AG08395 (cell line): ENCODE data around the gene STARD4.

Source experiments
- DNase-seq: peaks from one replicate; pipeline ENCODE4 v3.0.0; 2012; ENCODE audit warnings: mixed read lengths, low spot score

Gene STARD4, protein sequence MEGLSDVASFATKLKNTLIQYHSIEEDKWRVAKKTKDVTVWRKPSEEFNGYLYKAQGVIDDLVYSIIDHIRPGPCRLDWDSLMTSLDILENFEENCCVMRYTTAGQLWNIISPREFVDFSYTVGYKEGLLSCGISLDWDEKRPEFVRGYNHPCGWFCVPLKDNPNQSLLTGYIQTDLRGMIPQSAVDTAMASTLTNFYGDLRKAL

DNA sequence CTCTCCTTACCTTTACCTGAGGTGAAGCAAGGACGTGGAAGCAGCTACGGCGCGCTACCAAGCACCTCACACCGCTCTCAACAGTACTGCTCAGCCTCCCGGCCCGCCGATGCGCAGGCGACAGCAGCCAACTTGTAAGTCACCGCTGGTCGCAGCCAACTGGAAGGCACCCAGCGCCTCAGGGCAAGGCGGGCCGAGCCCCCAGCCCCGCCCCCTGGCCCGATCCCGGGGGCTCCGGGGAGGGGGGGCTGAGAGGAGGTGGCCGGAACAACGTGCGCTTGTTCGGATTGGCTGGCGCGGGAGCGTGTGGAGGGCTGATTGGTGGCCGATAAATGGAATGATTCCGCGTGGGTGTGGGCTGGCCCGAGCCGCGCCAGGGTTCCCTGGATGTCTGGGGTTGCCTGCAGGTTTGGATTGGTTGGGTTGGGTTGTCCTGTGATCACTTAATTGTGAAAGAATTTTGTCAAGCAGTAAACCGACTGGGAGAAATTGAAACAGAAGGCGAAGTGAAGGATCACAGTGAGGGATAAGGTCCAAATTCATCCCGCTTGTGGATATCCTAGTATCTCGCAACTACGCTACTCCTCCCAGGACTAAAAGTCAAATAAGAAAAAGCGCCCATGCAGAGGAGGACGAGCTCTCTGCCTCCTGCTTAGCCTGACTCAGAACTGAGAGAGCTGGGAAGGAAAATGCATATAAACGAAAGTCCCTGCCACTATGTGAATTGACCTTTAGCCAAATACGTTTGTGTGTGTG, at the start of gene STARD4:
TSS of gene STARD4 (minus strand) at position 161 of the 756 bp plus-strand sequence. CDS start 5,102 bp downstream, outside the sequence.
- DNase-seq, result peak; percentile 96

DNA sequence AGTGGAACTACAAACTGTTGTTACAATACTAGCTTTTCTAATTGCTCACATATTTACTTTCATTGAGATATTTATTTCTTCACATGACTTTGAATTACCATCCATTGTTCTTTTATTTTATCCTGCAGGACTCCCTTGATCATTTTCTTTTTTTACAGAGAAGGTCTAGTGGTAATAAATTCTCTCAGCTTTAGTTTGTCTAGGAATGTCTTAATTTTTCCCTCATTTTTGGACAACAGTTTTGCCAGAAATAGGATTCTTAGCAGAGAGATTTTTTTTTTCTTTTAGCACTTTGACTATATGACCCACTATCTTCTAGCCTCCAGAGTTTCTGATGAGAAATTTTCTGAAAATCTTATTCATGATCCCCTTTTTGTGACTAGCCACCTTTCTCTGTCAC, 47.3 kb upstream of the STARD4 start:
- no peak for DNase-seq

DNA sequence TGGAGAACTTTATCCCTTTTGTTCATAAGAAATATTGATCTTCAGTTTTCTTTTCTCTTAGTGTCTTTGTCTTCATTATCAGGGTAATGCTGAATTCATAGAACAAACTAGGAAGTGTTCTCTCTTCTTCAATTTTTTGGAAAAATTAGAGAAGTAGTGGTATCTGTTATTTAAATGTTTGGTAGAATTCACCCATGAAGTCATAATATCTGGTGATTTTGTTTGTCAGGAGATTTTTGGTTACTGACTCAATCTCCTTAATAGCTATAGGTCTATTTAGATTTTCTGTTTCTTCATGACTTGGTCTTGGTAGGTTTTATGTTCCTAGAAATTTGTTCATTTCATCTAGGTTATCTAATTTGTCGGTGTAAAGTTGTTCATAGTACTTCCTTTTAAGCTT, 45.4 kb upstream of the STARD4 start:
- no peak for DNase-seq

DNA sequence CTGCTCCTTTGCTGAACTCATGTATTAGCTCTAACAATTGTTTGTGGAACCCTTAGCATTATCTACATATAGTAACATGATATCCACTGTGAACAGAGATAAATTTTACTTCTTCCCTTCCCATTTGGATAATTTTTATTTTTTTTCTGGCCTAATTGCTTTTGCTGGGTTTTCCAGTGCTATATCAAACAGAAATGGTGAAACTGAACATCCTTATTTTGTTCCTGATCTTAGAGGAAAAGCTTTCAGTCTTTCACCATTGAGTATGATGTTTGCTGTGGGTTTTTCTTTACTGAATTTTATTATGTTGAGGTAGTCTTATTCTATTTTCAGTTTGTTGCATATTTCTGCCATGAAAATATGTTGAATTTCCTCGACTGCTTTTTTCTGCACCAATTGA, 44.8 kb upstream of the STARD4 start:
- DNase-seq, result no peak

DNA sequence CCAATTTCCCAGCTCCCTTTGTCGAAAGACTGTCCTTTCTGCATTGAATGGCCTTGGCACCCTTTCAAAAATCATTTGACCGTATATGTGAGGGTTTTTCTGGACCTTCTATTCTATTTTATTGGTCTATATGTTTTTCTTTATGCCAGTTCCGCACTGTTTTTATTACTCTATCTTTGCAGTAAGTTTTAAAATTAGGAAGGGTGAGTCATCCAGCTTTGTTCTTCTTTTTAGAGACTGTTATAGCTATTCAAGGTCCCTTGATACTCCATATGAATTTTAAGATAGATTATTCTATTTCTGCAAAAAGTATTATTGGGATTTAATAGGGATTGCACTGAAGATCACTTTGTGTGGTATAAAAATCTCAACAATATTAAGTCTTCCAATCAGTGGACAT, 44.2 kb upstream of the STARD4 start:
- no peak for DNase-seq

DNA sequence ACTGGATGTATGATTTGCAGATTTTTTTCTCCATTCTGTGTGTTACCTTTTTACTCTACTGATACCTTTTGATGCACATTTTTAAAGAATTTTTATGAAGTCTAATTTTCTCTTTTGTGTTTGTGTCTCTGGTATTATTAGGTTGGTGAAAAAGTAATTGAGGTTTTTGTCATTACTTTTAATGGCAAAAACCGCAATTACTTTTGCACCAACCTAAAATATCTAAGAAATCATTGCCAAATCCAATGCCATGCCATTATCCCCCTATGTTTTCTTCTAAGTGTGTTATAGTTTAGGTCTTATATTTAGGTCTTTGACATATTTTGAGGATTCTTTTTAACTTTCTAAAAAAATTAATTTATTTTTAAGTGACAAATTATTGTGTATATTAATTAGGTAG, 43.4 kb upstream of the STARD4 start:
- DNase-seq, result no peak

DNA sequence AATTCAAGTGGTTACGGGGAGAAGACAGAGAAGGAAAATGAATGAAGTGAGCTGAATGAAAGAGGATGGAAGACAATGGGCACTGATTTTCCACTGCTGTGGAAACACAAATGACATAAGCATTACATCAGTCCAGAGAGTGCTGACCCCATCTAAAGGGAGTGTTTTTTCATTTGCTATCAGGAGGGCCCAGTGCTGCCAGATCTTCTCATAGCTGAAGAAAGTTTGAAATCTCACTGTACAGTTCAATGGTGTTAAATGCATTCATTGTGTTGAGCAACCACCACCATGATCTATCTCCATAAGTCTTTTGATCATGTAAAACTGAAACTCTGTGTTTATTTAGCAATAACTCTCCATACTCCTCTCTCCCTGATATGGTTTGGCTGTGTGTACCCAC, 41.5 kb upstream of the STARD4 start:
- DNase-seq, result no peak

DNA sequence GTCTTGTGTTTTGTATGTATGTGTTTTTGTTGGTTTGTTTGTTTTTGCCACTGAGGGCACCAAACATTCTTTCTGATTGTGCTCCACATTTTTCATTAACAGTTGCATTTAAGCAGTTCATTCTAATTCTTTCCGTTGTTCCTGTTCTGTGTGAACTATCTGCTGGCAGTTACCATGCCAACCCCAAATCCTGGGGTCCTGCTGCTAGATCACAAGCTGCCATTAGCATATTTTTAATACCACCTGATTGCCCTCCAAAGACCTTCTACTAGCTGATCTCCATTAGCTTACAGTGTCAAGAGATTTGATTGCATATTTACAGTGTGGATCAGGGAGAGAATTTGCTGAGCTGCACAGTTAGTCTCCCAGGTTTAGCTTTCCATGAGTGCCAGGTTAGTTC, 40.6 kb upstream of the STARD4 start:
- no peak for DNase-seq

DNA sequence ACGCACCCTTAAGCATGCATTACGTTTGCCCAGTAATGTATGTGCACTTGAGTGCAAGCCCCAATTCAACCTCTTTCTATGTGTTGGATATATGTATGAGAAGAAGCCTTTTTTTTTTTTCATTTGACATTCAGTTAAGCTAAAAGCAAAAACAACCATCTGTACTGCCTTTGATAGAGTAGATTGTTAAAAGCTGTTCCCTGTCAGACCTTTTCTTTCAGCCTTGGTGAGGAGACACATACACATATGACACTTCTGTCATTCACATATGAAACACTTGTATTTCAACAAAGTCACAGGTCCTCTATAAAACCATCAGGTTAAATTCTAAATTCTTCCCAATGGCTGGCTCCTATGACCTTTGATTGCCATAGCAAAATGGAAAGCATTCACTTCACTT, 40.2 kb upstream of the STARD4 start:
- DNase-seq, result no peak

DNA sequence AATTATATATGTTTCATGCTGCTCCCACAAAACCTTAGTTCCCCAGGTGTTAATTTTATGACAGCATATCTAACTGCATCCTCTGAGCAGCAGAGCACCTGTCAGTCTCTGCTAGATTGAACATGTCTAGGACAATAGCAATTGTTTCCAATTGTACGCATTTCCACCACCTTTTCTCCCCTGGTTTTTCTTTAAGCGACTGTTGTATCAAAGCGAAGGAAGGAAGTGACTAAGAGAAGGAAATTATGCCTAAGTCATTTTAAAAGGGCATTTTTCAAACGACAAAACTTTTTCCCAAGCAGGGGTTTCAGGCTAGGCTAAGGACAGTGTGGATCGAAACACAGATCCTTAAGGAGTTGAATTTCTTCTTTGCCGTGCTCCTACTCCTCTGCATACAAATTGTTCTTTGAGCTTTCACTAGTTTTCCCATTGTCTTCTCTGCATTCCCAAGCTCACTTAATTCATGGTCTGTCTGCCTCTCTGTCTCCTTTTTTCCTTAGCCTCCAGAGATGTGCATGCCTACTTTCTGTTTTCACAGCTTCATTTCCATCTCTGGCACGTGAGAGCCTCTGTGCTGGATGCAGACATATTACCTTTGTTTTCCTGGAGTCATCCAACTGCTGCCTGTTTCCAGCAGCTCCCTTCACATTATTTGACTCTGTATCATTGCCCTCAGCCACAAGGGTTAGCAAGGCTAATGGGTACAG, 39.4 kb upstream of the STARD4 start:
- no peak for DNase-seq

DNA sequence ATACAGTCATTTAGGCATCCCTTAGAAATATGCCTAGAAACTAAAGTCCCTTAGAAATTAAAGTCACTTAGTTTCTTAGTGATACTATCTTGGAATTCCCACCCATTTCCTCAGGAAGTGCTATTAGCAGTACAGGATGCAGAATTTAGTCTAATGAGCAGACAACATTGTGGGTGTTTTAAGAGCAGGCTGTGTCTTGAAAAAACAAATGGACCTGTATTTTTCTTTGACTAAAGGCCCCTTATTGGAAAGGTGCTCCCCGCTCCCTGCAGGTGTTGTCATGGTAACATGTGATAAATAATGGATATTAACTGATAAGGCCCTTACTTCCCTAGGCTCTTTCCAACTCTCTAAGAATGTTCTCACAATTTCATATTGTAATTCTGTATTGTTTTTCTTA, 38.8 kb upstream of the STARD4 start:
- no peak for DNase-seq

DNA sequence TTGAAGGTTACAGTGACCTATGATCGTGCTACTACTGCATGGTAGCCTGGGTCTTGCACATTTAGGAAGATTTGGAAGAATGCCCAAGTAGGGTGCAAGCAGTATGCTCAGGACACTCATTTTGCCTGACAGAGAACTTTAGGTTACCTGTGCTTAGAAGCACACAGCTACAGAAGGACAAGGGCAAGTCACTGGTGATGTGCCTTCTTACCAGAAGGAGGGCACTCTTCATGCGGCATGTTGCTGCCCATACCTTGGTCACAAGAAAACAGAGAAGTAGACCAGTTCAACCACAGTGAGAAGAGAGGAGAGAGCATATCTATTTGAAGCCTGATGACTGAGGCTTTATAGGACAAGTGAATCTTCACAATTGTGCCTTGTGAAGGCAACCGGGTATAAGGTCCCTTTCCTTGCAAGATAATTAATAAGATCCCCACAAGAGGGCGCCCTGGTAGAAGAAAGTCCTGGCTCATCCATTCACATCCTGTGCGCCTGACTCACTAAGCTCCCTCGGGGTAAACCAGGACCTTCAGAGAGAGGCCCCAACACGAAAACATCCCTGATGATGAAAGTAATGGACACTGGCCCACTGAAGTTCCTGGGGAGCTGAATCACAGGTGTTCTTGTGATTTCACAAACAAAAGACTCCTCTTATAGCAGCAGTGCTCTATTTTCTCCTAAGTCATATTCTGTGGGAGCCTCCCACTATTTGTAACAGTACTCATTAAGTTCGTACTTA, 38.1 kb upstream of the STARD4 start:
- DNase-seq, result peak; percentile 95

DNA sequence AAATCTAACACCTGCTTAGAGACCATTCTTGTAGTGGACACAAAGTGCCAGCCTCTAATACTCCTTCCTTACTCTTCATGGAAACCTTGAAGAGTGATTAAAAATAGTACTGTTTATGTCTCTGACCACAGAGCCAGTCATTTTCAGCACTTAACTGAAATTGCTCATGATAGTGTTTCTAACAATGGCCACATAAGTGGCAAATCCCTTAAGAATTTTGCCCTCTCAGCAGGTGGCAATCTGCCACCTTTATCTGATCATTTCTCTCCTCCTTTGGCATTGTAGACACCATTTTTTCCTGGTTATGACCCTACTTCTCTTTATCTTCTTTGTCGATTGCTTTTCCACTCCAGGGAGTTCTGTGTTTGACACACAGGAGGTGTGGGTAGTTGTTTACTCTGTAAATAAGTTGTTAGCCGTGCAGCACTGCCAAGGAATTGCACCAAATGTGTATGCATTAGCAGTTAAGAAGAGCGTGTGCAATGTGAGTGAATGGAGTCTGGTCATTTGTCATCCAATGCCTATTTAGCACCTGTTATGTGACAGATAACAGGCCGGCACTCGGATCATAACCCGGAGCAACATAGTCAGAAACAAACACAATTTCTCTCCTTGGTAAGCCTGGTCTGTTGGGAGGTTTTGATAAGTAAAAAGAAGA, 36.8 kb upstream of the STARD4 start:
- DNase-seq, result no peak

DNA sequence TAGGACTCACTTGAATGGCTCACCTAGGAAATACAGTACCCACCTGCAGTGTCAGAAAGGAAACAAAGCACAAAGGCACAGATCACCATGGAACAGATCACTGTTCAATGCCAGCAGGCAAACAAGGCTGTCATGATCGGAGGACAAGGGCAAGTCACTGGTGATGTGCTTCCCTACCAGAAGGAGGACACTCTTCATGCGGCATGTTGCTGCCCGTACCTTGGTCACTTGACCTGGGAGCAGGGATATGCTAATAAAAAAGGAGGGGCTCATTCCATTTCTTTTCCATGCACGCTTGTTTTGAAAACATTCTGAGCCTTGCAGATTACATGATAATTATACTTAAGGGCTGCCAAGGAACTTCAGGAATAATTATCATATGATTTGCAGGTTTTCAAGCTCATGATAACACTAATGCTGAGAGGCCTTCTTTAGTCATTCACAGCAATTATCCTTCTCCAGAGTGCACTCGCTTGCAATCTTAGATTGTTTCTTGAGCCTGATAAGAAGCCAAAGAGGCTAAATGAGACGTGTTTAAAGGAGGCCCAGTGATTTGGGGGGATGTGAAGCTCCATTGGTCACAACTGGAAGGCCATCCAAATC, 36.1 kb upstream of the STARD4 start:
- no peak for DNase-seq

DNA sequence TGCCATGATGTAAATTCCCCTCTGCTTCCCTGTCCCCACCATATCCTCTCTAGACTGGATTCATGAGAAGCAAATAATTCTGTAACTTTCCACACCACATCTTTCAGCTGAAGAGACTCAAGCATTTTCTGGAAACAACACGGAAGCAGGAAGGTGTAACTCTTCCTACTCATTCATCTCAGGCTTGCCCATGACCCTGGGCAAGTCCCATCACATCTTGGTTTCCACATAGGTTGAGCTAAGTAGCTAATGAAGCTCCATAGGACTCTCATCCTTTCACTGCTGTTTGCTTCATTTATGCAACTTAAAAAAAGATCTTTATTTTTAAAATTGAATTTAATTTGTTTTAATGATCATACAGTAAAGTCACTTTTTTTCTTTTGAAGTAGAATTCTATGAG, 32.7 kb upstream of the STARD4 start:
- no peak for DNase-seq

DNA sequence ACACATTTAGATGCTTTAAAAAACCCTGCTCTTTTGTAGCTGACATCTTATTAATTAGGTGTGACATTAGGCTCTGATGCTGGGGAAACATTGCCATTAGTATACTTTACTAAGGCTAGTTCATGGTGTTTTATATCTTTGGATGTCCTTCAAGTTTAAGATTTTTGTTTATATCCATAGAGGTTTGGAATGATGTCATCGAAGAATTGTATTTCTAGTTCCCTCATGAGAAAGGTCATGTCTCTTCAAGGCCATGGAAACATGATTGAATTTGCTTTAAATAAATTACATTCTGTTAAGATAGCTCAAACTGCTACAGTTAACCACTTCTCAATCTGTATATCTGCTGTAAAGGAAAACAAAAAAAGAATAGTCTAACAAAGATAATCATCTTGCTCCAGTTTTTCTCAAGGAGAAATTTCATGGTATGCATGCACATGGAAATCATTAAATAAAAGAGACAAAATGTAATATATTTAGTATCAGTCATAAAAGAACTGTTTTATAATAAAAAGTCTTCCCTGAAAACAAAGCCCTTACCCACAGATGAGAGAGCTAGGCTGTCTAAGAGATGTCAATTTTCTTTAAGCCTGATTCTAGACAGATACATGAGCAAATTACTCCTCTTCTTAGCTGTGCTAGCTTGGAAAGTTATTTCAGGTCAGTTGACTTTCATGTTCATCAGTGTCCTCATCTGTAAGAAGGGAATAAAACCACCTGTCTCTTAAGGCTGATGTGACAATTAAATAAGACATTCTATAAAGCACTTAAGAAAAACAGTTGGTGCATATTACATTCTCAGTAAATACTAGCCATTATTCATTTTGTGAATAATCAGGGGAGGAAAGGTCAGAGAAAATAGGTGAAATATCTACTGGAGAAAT, 25.0 kb upstream of the STARD4 start:
- DNase-seq, result no peak

DNA sequence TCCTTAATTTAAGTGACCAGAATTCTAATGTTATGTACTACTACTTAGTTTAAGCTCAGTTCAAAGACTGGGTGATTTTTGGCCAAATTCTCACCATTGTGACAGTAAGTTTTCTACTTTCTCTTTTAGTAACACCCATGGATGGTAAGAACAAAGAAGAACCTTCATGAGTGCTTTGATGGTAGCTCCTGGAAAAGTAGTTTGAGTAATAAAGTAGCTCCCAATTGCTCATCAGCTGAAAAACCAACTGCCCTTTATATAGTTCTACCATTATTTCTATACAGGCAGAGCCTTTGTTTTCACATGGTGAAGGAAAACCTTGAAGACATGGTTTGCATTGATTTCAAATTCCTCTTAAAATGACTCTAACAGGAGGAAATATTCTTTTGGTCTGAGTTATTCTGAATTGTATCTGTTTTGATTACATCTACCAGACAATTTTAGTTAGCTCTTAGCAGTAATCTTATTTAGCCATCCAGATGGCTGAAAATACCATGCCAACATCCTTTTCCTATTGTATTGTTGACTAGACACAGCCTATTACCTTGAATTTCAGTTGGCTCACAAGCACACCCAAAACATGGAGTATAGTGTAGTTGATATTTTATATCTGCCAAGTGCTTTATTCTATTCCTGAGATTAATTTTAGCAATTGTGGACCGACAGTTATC, 23.7 kb upstream of the STARD4 start:
- no peak for DNase-seq

DNA sequence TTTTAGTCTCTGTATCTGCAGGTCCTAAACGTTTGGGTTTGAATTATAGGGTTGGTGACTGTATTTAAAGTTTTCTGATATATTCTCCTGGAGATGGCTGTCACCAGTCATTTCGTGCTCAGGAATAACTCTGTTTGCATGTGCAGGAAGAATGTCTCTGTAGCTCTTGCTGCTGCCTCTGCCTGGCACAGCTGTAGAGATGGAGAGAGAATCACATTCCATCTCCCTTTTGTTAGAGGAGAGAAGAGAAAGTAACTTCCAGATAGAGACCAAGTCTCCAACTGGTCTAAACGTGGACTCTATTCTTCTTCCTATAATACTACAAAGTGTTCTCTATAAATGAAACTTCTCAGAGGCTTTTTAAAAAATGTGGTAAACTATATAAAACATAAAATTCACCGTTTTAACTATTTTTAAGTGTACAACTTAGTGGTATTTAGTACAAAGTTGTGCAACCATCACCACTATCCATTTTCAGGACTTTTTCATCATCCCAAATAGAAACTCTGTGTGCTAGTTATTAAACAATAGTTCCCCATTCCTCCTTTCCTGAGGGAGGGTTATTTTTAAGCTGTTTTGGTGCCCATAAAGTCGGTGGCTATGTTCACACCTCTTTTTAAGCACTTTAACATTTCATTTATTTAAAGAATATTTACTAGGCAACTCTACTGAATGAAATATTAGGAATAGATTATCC, 20.7 kb upstream of the STARD4 start:
- no peak for DNase-seq

DNA sequence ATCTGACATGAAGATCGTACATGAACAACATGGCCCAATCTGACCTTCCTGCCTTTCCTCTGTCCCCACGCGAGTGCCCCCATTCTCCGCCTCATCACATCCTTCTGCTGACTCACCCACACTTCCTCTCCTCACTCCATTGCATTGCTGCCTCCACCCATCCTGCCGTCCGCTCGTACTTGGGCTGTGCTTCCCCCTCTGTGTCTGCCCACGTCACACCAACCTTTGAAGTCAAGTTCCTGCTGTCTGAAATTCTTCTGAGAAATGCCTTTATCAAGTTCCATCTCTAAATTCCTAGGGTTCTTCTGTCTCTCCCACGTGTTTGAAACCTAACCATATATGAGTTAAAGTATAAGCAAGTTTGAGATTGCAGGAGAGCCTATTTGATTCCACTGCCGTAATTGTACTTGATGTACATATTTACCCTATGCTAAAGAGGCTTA, 18.0 kb upstream of the STARD4 start:
- DNase-seq, result peak; percentile 17
